ENCODE measurements around the gene ITGB6. TPM values are rescaled to one million over a fixed set of nuclear protein-coding genes. Genes with fewer than 3 reads are reported as not detected.

The ITGB6 gene
- not detected for polyA plus RNA-seq (2013)

DNA sequence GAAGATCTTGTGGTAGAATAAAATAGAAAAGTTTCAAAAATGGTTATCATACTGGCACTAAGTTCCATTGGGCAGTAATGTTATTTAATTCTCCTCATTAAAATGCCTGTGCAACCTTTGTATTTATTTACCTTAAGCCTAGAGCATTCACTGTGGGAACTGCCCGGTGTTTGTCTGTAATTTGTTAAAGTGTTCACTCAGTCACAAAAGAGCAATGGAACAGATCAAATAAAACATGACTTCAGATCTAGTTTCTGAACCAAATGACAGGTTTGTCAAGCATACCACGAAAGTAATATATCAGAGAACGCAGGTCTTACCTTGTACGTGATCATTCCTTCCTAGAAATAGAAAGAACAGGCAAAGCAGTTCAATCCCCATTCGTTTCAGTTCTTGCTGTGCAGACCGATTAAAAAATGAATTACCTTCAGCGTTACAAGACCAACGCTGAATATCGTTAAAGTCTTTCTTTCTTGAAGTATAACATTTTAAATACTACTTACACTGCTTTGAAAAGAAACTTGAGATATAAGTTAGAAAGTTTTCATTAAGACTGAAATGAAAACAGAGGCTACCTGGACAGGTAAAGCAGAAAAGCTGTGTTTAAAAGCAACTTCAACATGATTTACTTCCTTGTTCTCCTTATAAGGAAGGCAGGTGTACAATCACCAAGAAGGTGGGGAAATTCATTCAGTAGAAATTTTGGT lies at the start of gene ITGB6:
TSS of gene ITGB6 (minus strand) at position 590 of the 707 bp plus-strand sequence. CDS start at position 381, 209 bp downstream.
- DNase-seq: no peak
- no peaks in the 10 kb centered on the region for H3K27me3 ChIP-seq (replicated peaks in 2 of 5; ENCODE audit: control insufficient read depth in 4 of 5, insufficient read depth in 5 of 5, low read length in 4 of 5)
- 91% methylated on average over 5 of the region's 9 CpGs for WGBS (ENCODE audit: insufficient coverage)
- no peaks in the 10 kb centered on the region for H3K9me3 ChIP-seq (ENCODE audit: control extremely low read depth in 1 of 5, control insufficient read depth in 4 of 5, insufficient read depth in 2 of 5, low read depth in 1 of 5, low read length in 4 of 5)
- CTCF ChIA-PET: interaction anchor here (1.4 kb wide), 1 partner anchor 10 kb away, joined by 5 read pairs; no protein-coding TSS in a partner anchor
- H3K36me3 ChIP-seq (ENCODE audit: control insufficient read depth in 4 of 4, insufficient read depth in 4 of 4, low read length in 3 of 4): no peaks in the 10 kb centered on the region
- H3K27ac ChIP-seq (ENCODE audit: insufficient read depth in 1 of 2, low read depth in 1 of 2, low read length in 2 of 2, poor library complexity in 1 of 2, severe bottlenecking in 2 of 2): no peak within 1 kb of the TSS
- POLR2A ChIA-PET: no interaction called here
- H3K4me3 ChIP-seq (ENCODE audit: control insufficient read depth in 1 of 7, extremely low read depth in 1 of 7, insufficient read depth in 4 of 7, low read depth in 2 of 7, low read length in 6 of 7): no peak within 1 kb of the TSS
- H3K4me1 ChIP-seq (ENCODE audit: control extremely low read depth in 1 of 4, control insufficient read depth in 4 of 4, insufficient read depth in 4 of 4, low read length in 3 of 4): no peaks in the 10 kb centered on the region

DNA sequence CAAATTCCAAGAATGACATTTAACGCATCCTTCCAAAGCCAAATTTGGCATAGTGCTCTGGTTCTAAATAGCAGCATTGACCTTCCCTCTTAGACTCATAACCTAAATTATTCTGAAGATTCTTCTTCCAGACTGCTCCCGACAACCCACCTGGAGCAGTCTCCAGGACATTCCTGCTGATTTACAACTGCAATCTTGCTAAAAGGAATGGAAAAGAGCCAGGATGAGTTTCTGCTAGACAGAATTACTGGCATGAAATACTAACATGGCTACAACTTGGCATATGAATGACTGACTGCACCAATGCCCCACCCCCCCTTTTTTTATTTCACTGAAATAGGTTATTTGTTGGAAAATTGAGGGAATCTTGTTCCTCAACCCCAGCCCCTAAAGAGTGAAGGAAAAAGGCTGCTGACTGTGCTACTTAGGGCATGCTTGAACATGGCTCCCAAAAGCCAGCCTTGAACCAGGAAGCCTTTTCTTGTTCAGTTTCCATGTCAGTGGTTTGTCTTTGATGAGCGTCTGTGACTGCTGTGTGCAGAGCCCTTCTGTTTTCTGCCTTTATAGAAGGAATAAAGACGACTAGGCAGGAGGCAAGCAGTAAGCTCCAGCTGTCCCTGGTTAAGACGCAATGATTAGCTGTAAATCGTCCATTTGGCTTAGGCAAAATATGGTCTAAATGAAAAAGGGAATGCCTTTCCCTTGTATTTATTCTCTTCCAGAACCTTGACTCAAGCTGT lies 47.4 kb upstream of the ITGB6 start:
- WGBS (ENCODE audit: insufficient coverage): 98% methylated on average over 6 of the region's 6 CpGs
- no peak overlapping the region for H3K27ac ChIP-seq (ENCODE audit: insufficient read depth in 1 of 2, low read depth in 1 of 2, low read length in 2 of 2, poor library complexity in 1 of 2, severe bottlenecking in 2 of 2)
- ChIA-PET CTCF (interaction anchor here (0.6 to 1.6 kb wide), 2 partner anchors 23 to 233 kb away, joined by 3 to 5 read pairs; no protein-coding TSS in a partner anchor), POLR2A (no interaction called here)
- no peaks in the 10 kb centered on the region for H3K4me1 ChIP-seq (ENCODE audit: control extremely low read depth in 1 of 4, control insufficient read depth in 4 of 4, insufficient read depth in 4 of 4, low read length in 3 of 4)
- H3K36me3 ChIP-seq (ENCODE audit: control insufficient read depth in 4 of 4, insufficient read depth in 4 of 4, low read length in 3 of 4): no peaks in the 10 kb centered on the region
- no peaks in the 10 kb centered on the region for H3K27me3 ChIP-seq (replicated peaks in 2 of 5; ENCODE audit: control insufficient read depth in 4 of 5, insufficient read depth in 5 of 5, low read length in 4 of 5)
- no peaks in the 10 kb centered on the region for H3K9me3 ChIP-seq (ENCODE audit: control extremely low read depth in 1 of 5, control insufficient read depth in 4 of 5, insufficient read depth in 2 of 5, low read depth in 1 of 5, low read length in 4 of 5)
- DNase-seq: no peak
- no peak overlapping the region for H3K4me3 ChIP-seq (ENCODE audit: control insufficient read depth in 1 of 7, extremely low read depth in 1 of 7, insufficient read depth in 4 of 7, low read depth in 2 of 7, low read length in 6 of 7)

GRCh38 chr2:160246356-160246755 lies 46.3 kb upstream of the ITGB6 start:
- H3K27me3 ChIP-seq (replicated peaks in 2 of 5; ENCODE audit: control insufficient read depth in 4 of 5, insufficient read depth in 5 of 5, low read length in 4 of 5): no peaks in the 10 kb centered on the region
- H3K4me1 ChIP-seq (ENCODE audit: control extremely low read depth in 1 of 4, control insufficient read depth in 4 of 4, insufficient read depth in 4 of 4, low read length in 3 of 4): no peaks in the 10 kb centered on the region
- no peak for DNase-seq
- no peaks in the 10 kb centered on the region for H3K36me3 ChIP-seq (ENCODE audit: control insufficient read depth in 4 of 4, insufficient read depth in 4 of 4, low read length in 3 of 4)
- 78% methylated on average over 1 of the region's 2 CpGs for WGBS (ENCODE audit: insufficient coverage)
- ChIA-PET CTCF (interaction anchor here (0.7 to 1.4 kb wide), 2 partner anchors 12 to 401 kb away, joined by 3 to 5 read pairs; no protein-coding TSS in a partner anchor), POLR2A (interaction anchor here (0.7 kb wide), 1 partner anchor 16 kb away, joined by 7 read pairs; no protein-coding TSS in a partner anchor)
- H3K4me3 ChIP-seq (ENCODE audit: control insufficient read depth in 1 of 7, extremely low read depth in 1 of 7, insufficient read depth in 4 of 7, low read depth in 2 of 7, low read length in 6 of 7): no peak overlapping the region
- no peaks in the 10 kb centered on the region for H3K9me3 ChIP-seq (ENCODE audit: control extremely low read depth in 1 of 5, control insufficient read depth in 4 of 5, insufficient read depth in 2 of 5, low read depth in 1 of 5, low read length in 4 of 5)
- no peak overlapping the region for H3K27ac ChIP-seq (ENCODE audit: insufficient read depth in 1 of 2, low read depth in 1 of 2, low read length in 2 of 2, poor library complexity in 1 of 2, severe bottlenecking in 2 of 2)

DNA sequence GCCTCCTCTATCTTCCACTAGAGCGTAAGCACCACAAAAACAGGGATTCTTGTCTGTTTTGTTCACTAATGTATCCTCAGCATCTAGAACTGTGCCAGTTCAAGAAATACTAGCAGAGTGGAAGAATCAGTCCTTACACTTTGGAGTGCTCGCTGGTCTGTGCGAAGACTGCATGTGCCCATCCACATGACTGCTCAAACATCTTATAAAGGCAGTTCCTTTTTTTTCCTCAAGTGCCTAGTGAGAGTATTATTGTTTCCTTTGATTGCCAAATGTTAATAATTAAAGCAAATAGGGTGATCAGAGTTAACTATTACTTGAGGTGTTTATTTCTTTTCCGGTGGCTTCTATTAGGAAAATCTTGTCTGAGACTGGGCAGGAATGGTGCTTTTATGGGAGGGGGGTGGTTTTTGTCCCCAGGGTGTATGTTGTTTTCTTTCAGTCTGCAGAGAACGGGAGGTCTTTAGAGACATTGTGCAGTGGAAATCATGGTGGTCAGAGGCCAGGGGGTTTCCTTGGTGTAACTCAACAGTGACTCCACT lies 45.6 kb upstream of the ITGB6 start:
- no peak overlapping the region for H3K27ac ChIP-seq (ENCODE audit: insufficient read depth in 1 of 2, low read depth in 1 of 2, low read length in 2 of 2, poor library complexity in 1 of 2, severe bottlenecking in 2 of 2)
- no peaks in the 10 kb centered on the region for H3K9me3 ChIP-seq (ENCODE audit: control extremely low read depth in 1 of 5, control insufficient read depth in 4 of 5, insufficient read depth in 2 of 5, low read depth in 1 of 5, low read length in 4 of 5)
- WGBS (ENCODE audit: insufficient coverage): 100% methylated on average over 2 of the region's 5 CpGs
- ChIA-PET CTCF (interaction anchor here (1.4 kb wide), 1 partner anchor 11 kb away, joined by 5 read pairs; no protein-coding TSS in a partner anchor), POLR2A (no interaction called here)
- no peaks in the 10 kb centered on the region for H3K27me3 ChIP-seq (replicated peaks in 2 of 5; ENCODE audit: control insufficient read depth in 4 of 5, insufficient read depth in 5 of 5, low read length in 4 of 5)
- no peak for DNase-seq
- H3K4me1 ChIP-seq (ENCODE audit: control extremely low read depth in 1 of 4, control insufficient read depth in 4 of 4, insufficient read depth in 4 of 4, low read length in 3 of 4): no peaks in the 10 kb centered on the region
- H3K4me3 ChIP-seq (ENCODE audit: control insufficient read depth in 1 of 7, extremely low read depth in 1 of 7, insufficient read depth in 4 of 7, low read depth in 2 of 7, low read length in 6 of 7): no peak overlapping the region
- H3K36me3 ChIP-seq (ENCODE audit: control insufficient read depth in 4 of 4, insufficient read depth in 4 of 4, low read length in 3 of 4): no peaks in the 10 kb centered on the region

GRCh38 chr2:160242893-160243564 lies 43.0 kb upstream of the ITGB6 start:
- Histone ChIP-seq H3K9me3 (ENCODE audit: control extremely low read depth in 1 of 5, control insufficient read depth in 4 of 5, insufficient read depth in 2 of 5, low read depth in 1 of 5, low read length in 4 of 5) (no peaks in the 10 kb centered on the region), H3K4me1 (ENCODE audit: control extremely low read depth in 1 of 4, control insufficient read depth in 4 of 4, insufficient read depth in 4 of 4, low read length in 3 of 4) (no peaks in the 10 kb centered on the region), H3K27me3 (replicated peaks in 2 of 5; ENCODE audit: control insufficient read depth in 4 of 5, insufficient read depth in 5 of 5, low read length in 4 of 5) (no peaks in the 10 kb centered on the region), H3K4me3 (ENCODE audit: control insufficient read depth in 1 of 7, extremely low read depth in 1 of 7, insufficient read depth in 4 of 7, low read depth in 2 of 7, low read length in 6 of 7) (no peak overlapping the region), H3K36me3 (ENCODE audit: control insufficient read depth in 4 of 4, insufficient read depth in 4 of 4, low read length in 3 of 4) (no peaks in the 10 kb centered on the region), H3K27ac (ENCODE audit: insufficient read depth in 1 of 2, low read depth in 1 of 2, low read length in 2 of 2, poor library complexity in 1 of 2, severe bottlenecking in 2 of 2) (no peak overlapping the region)
- ChIA-PET POLR2A (no interaction called here), CTCF (interaction anchor here (1.1 kb wide), 1 partner anchor 27 kb away, joined by 3 read pairs; no protein-coding TSS in a partner anchor)
- no peak for DNase-seq
- WGBS (ENCODE audit: insufficient coverage): 94% methylated on average over 2 of the region's 3 CpGs

DNA sequence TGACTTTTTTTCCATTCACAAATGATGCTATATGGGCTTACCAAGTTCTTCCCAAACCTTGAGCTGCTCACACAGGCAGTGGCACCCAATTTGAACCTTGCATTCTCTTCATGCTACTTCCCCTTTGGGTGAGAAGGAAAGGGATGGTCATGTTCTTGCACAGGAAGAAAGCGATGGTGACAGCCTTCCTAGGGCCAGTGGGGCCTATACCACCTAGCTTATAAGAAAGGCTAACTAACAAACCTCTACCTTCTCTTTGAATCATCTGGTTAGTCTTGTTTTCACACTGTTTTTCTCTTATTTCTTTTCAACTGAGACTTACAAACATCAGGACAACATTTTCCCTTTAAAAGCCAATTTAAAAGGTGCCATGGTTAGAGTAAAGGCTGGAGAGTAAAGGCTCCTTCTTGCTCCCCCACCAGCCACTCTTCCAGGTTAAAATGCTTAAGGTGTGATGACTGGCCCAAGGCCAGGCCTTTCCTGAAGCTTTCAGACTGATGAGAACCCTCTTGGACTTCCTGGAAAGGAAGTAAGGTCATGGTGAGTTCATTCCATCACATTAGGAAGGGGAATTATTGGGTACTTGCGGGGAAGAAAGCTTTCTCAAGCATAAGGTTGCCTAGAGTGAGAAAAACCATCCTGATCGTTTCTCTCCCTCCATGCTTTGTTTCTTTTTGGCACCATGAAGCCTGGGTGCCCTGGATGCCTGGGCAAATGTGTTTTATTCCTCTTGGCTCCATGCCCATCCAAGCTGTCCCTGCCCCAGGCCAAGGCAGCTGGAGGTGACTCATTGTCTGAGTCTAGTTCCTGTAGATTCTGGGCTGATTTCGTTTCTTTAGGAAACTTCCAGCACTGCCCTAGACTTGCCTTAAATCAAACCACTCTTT lies 41.4 kb upstream of the ITGB6 start:
- no peak for DNase-seq
- POLR2A ChIA-PET: no interaction called here
- Histone ChIP-seq H3K27ac (ENCODE audit: insufficient read depth in 1 of 2, low read depth in 1 of 2, low read length in 2 of 2, poor library complexity in 1 of 2, severe bottlenecking in 2 of 2) (no peak overlapping the region), H3K4me1 (ENCODE audit: control extremely low read depth in 1 of 4, control insufficient read depth in 4 of 4, insufficient read depth in 4 of 4, low read length in 3 of 4) (no peaks in the 10 kb centered on the region), H3K9me3 (ENCODE audit: control extremely low read depth in 1 of 5, control insufficient read depth in 4 of 5, insufficient read depth in 2 of 5, low read depth in 1 of 5, low read length in 4 of 5) (no peaks in the 10 kb centered on the region), H3K36me3 (ENCODE audit: control insufficient read depth in 4 of 4, insufficient read depth in 4 of 4, low read length in 3 of 4) (no peaks in the 10 kb centered on the region), H3K4me3 (ENCODE audit: control insufficient read depth in 1 of 7, extremely low read depth in 1 of 7, insufficient read depth in 4 of 7, low read depth in 2 of 7, low read length in 6 of 7) (no peak overlapping the region), H3K27me3 (replicated peaks in 2 of 5; ENCODE audit: control insufficient read depth in 4 of 5, insufficient read depth in 5 of 5, low read length in 4 of 5) (no peaks in the 10 kb centered on the region)
- WGBS (ENCODE audit: insufficient coverage): 100% methylated on average over 2 of the region's 4 CpGs
- CTCF ChIA-PET: interaction anchor here (0.7 kb wide), 1 partner anchor 11 kb away, joined by 3 read pairs; no protein-coding TSS in a partner anchor

Measured in common myeloid progenitor, CD34-positive (primary cell).